ENCODE results near the gene NT5C1B.
"Not testable (repeated sequence)": the region's sequence is repeated elsewhere in the genome, so short reads cannot be mapped to it uniquely, and the experiment has no call there.

The NT5C1B gene

GRCh38 chr2:18589354-18589753 is at the start of gene NT5C1B:
Gene NT5C1B (minus strand): TSS chr2:18589569. CDS start chr2:18589468, 101 bp downstream.
- no peak for DNase-seq

GRCh38 chr2:18637196-18637595 is 47.8 kb upstream of the NT5C1B start:
- DNase-seq, result no peak

- DNase-seq, result not testable (repeated sequence)
Observed at GRCh38 chr2:18632699-18633098, 43.3 kb upstream of the NT5C1B start.

GRCh38 chr2:18630941-18631340 is 41.6 kb upstream of the NT5C1B start:
- no peak for DNase-seq

GRCh38 chr2:18630541-18630940 is 41.2 kb upstream of the NT5C1B start:
- DNase-seq, result no peak

- no peak for DNase-seq
Observed at GRCh38 chr2:18630101-18630500, 40.7 kb upstream of the NT5C1B start.

GRCh38 chr2:18626958-18627650 is 37.7 kb upstream of the NT5C1B start:
- no peak for DNase-seq

GRCh38 chr2:18626256-18626668 is 36.9 kb upstream of the NT5C1B start:
- DNase-seq, result no peak

GRCh38 chr2:18625563-18625962 is 36.2 kb upstream of the NT5C1B start:
- DNase-seq, result no peak

- DNase-seq, result no peak
Observed at GRCh38 chr2:18623782-18624181, 34.4 kb upstream of the NT5C1B start.

GRCh38 chr2:18620867-18621632 is 31.7 kb upstream of the NT5C1B start:
- no peak for DNase-seq

- DNase-seq, result no peak
Observed at GRCh38 chr2:18619091-18619490, 29.7 kb upstream of the NT5C1B start.

- no peak for DNase-seq
Observed at GRCh38 chr2:18614041-18614440, 24.7 kb upstream of the NT5C1B start.

GRCh38 chr2:18612133-18612532 is 22.8 kb upstream of the NT5C1B start:
- DNase-seq, result no peak

- no peak for DNase-seq
Observed at GRCh38 chr2:18611604-18612003, 22.2 kb upstream of the NT5C1B start.

GRCh38 chr2:18611184-18611583 is 21.8 kb upstream of the NT5C1B start:
- no peak for DNase-seq

- no peak for DNase-seq
Observed at GRCh38 chr2:18610651-18611050, 21.3 kb upstream of the NT5C1B start.

- DNase-seq, result no peak
Observed at GRCh38 chr2:18610090-18610489, 20.7 kb upstream of the NT5C1B start.

- DNase-seq, result no peak
Observed at GRCh38 chr2:18605115-18605514, 15.7 kb upstream of the NT5C1B start.

- no peak for DNase-seq
Observed at GRCh38 chr2:18604531-18604885, 15.1 kb upstream of the NT5C1B start.

GRCh38 chr2:18603854-18604530 is 14.6 kb upstream of the NT5C1B start:
- no peak for DNase-seq

GRCh38 chr2:18602298-18602697 is 12.9 kb upstream of the NT5C1B start:
- no peak for DNase-seq

GRCh38 chr2:18600255-18600613 is 10.9 kb upstream of the NT5C1B start:
- DNase-seq, result no peak
